Endothelial cell of umbilical vein (primary cell): ENCODE results near the gene ANKIB1.

Experiments
- EZH2 ChIP-seq: IDR thresholded peaks from 2 replicates; pipeline ENCODE4 v1.6.1; 2012; ENCODE audit warnings: borderline replicate concordance, low read depth, mild to moderate bottlenecking, moderate library complexity, low read length, inconsistent platforms; ENCODE audit not compliant: severe bottlenecking
- FOS ChIP-seq: IDR thresholded peaks from 2 replicates; pipeline ENCODE4 v1.6.1; 2011; ENCODE audit warnings: mild to moderate bottlenecking, low read length, moderate library complexity, borderline replicate concordance; ENCODE audit not compliant: insufficient read depth
- JUN ChIP-seq: IDR thresholded peaks from 2 replicates; pipeline ENCODE4 v1.6.1; 2011; ENCODE audit warnings: borderline replicate concordance, low read depth; ENCODE audit not compliant: insufficient read length, insufficient read depth
- POLR2AphosphoS5 ChIP-seq: IDR thresholded peaks from 2 replicates; pipeline ENCODE4 v1.6.1; 2012; ENCODE audit warnings: low read depth, mild to moderate bottlenecking, control low read depth, low read length, moderate library complexity; ENCODE audit not compliant: insufficient read depth
- TF ChIP-seq, protein P1 (sequence below), 2 donors: IDR thresholded peaks; 1 replicate in 1 of 2; 2 replicates in 1 of 2; pipeline ENCODE4 v1.5.1; 2011; ENCODE audit warnings: low read length in 2 of 2, mild to moderate bottlenecking in 2 of 2, moderate library complexity in 2 of 2, control low read depth in 1 of 2, inconsistent platforms in 1 of 2, low read depth in 1 of 2; ENCODE audit not compliant: insufficient read depth in 1 of 2; ENCODE audit errors: extremely low read depth in 1 of 2
- TF ChIP-seq, protein P2 (sequence below): IDR thresholded peaks from 2 replicates; pipeline ENCODE4 v1.6.1; 2011; ENCODE audit not compliant: insufficient read depth, insufficient read length

GRCh38 chr7:92325173-92325572, 79.4 kb downstream of the ANKIB1 start:
- TF ChIP-seq, protein P1, sequence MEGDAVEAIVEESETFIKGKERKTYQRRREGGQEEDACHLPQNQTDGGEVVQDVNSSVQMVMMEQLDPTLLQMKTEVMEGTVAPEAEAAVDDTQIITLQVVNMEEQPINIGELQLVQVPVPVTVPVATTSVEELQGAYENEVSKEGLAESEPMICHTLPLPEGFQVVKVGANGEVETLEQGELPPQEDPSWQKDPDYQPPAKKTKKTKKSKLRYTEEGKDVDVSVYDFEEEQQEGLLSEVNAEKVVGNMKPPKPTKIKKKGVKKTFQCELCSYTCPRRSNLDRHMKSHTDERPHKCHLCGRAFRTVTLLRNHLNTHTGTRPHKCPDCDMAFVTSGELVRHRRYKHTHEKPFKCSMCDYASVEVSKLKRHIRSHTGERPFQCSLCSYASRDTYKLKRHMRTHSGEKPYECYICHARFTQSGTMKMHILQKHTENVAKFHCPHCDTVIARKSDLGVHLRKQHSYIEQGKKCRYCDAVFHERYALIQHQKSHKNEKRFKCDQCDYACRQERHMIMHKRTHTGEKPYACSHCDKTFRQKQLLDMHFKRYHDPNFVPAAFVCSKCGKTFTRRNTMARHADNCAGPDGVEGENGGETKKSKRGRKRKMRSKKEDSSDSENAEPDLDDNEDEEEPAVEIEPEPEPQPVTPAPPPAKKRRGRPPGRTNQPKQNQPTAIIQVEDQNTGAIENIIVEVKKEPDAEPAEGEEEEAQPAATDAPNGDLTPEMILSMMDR (IDR thresholded peaks at IDR 0.05; ENCODE audit: extremely low read depth in 1 of 2, insufficient read depth in 1 of 2, low read depth in 1 of 2, low read length in 2 of 2), result no peak
- TF ChIP-seq EZH2 (no peak), JUN (no peak), POLR2AphosphoS5 (no peak), FOS (no peak)
- TF ChIP-seq, protein P2, sequence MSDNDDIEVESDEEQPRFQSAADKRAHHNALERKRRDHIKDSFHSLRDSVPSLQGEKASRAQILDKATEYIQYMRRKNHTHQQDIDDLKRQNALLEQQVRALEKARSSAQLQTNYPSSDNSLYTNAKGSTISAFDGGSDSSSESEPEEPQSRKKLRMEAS, result no peak
